BLaER1 (cell line): ENCODE data around the gene EEF2K.

Experiments
- H3K27ac ChIP-seq: shearing (Covaris generic); formaldehyde crosslinking; 2 replicates; pipeline ENCODE4 v1.8.1; 2022
- H3K27me3 ChIP-seq: shearing (Covaris generic); formaldehyde crosslinking; 2 replicates; pipeline ENCODE4 v1.8.1; 2022
- H3K36me3 ChIP-seq: shearing (Covaris generic); formaldehyde crosslinking; 2 replicates; pipeline ENCODE4 v1.8.1; 2022
- H3K4me1 ChIP-seq: shearing (Covaris generic); formaldehyde crosslinking; 2 replicates; pipeline ENCODE4 v1.8.1; 2022
- H3K4me2 ChIP-seq: shearing (Covaris generic); formaldehyde crosslinking; 2 replicates; pipeline ENCODE4 v1.8.1; 2022
- H3K4me3 ChIP-seq: shearing (Covaris generic); formaldehyde crosslinking; 2 replicates; pipeline ENCODE4 v1.8.1; 2022
- H3K9ac ChIP-seq: shearing (Covaris generic); formaldehyde crosslinking; 2 replicates; pipeline ENCODE4 v1.8.1; 2022
- H3K9me3 ChIP-seq: shearing (Covaris generic); formaldehyde crosslinking; 2 replicates; pipeline ENCODE4 v1.8.1; 2022
- H4K20me1 ChIP-seq: shearing (Covaris generic); formaldehyde crosslinking; 2 replicates; pipeline ENCODE4 v1.8.1; 2022
- Cebpa-rat ChIP-seq: shearing (Covaris generic); IDR thresholded peaks from 2 replicates; pipeline ENCODE4 v1.8.1; 2022

EEF2K gene

DNA sequence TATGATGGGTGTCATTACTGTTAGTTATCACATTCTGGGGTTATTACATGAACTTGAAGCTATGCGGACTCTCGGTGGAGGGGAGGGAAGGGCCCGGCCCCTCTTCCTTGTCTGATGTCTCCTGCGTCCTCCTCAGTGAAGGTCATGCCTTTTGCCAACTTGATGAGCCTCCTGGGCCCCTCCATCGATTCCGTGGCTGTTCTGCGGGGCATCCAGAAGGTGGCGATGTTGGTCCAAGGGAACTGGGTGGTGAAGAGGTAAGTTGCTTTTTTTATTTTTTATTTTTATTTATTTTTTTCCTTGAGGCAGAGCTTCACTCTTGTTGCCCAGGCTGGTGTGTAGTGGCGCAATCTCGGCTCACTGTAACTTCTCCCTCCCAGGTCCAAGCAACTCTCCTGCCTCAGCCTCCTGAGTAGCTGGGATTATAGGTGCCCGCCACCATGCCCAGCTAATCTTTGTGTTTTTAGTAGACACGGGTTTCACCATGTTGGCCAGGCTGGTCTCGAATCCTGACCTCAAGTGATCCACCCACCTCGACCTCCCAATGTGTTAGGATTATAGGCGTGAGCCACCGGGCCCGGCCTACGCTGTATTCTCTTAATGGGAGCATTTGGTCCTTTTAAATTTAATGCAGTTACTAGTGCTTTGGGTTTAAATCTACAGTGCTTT is 112.7 kb downstream of the EEF2K start:
- Histone ChIP-seq H3K4me1 (no peaks in the 10 kb centered on the region), H4K20me1 (peaks cover 77% of the 10 kb centered on the region), H3K36me3 (peaks cover 98% of the 10 kb centered on the region), H3K27me3 (no peaks in the 10 kb centered on the region), H3K4me2 (no peak overlapping the region), H3K9me3 (no peaks in the 10 kb centered on the region), H3K4me3 (no peak overlapping the region), H3K9ac (no peak overlapping the region), H3K27ac (no peak overlapping the region)
- TF ChIP-seq Cebpa-rat = no peak

DNA sequence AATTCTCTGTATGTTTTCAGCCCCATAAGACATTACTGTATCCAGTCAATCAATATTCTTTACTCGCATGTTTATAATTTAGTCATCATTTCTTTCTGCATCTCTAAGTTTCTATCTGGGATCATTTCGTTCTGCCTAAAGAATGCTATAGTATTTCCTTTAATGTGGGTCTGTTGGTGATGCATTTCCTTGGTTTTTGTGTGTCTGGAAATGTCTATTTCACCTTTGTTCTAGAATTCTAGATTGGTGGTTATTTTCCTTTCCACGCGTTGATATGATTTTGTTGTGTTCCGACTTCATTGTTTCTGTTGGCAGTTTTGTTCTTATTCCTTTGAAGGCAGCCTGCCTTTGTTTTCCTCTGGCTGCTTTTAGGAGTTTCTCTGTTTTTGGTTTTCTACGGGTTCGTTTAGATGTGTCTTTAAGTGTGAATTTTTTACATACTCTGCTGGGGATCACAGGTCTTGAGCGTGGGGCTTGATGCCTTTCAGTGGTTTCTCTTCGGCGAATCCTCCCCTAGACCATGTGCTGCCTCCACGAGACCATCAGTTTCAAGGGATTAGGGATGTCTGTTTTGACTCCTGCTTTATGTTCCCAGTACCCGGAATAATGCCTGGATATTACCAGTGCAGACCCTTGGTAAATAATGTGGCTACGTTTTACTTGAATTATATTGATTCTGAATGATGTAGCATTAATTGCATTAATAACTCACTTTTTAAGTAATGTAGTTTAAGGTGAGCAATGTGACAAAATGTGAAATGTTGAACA is 114.7 kb downstream of the EEF2K start:
- Histone ChIP-seq H3K9me3 (no peaks in the 10 kb centered on the region), H3K9ac (no peak overlapping the region), H3K4me1 (no peaks in the 10 kb centered on the region), H3K4me3 (no peak overlapping the region), H3K36me3 (peaks cover 98% of the 10 kb centered on the region), H3K27me3 (no peaks in the 10 kb centered on the region), H4K20me1 (peaks cover 80% of the 10 kb centered on the region), H3K4me2 (no peak overlapping the region), H3K27ac (no peak overlapping the region)
- no peak for TF ChIP-seq Cebpa-rat

DNA sequence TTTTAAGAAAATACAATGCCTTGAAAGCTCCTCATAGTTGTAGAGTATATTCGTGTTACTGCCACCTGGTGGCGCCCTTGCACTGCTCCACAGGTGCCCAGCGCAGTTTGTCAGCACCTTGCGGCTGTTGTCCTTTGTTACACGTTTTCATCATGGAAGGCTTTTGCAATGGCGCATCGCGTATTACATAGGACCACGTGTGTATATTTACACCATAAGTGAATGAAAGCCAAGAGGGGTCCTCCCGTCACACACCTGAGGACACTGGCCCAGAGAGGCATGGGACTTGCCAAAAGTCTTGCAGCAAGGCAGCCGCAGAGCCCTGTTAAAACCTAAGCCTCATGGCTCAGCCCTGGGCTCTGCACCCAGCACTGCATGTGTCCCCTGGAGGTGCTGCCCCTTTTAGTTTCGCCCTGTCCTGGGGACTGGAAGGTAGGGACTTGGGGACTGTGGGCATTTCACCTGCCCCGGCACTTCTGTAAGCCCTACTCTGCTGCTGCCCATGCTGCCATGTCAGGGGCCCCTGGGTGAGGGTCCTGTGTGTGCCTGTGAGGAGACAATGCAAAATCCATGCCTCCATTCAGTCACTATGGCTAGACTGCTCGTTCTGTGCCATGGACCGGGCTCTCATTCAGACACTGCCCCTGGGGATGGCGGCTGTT is 115.4 kb downstream of the EEF2K start:
- Histone ChIP-seq H3K9ac (no peak overlapping the region), H3K27me3 (no peaks in the 10 kb centered on the region), H4K20me1 (peaks cover 77% of the 10 kb centered on the region), H3K9me3 (no peaks in the 10 kb centered on the region), H3K4me2 (no peak overlapping the region), H3K36me3 (peaks cover 98% of the 10 kb centered on the region), H3K4me1 (no peaks in the 10 kb centered on the region), H3K4me3 (no peak overlapping the region), H3K27ac (no peak overlapping the region)
- TF ChIP-seq Cebpa-rat = no peak

DNA sequence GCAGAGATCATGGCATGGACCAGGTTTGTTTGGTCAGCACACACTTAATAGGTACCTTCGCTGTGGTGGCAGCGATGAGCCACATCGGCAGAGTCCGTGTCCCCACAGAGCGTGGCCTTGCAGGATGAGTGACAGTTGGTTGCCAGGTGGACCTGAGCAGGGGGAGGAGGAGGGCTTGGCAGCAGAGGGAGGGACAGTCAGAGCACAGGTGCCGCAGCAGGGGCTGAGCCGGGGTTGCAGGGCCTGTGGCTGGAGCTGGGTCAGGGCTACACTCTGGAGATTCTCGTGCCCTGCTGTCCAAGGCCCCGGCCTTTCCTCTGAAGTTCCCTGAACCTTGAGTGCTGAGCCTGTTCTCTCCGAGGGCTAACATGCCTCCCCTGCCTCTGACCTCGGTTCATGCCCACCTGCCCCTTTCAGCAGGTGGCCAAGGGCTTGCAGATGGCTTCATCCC is 116.0 kb downstream of the EEF2K start:
- Histone ChIP-seq H3K4me1 (no peaks in the 10 kb centered on the region), H3K9ac (no peak overlapping the region), H4K20me1 (peaks cover 81% of the 10 kb centered on the region), H3K27me3 (no peaks in the 10 kb centered on the region), H3K4me3 (no peak overlapping the region), H3K4me2 (no peak overlapping the region), H3K9me3 (no peaks in the 10 kb centered on the region), H3K36me3 (peaks cover 98% of the 10 kb centered on the region), H3K27ac (no peak overlapping the region)
- no peak for TF ChIP-seq Cebpa-rat

DNA sequence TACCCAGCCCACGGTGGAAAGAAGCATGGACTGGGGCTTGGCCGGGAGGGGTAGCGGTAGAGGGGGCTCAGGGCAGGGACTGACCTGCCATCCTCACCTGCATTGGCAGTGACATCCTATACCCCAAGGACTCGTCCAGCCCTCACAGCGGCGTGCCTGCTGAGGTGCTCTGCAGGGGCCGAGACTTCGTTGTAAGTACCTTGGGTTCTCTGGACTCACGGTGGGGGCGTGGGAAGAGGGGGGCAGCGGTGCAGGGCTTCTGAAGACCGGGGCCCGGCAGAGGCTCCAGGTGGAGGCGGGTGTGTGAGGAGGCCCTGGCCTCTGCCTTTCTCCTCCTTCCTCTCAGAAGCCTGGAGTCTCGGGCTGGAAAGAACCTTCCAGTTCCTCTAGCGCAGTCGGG is 116.7 kb downstream of the EEF2K start:
- Histone ChIP-seq H3K4me3 (no peak overlapping the region), H3K4me1 (no peaks in the 10 kb centered on the region), H3K9me3 (no peaks in the 10 kb centered on the region), H3K9ac (no peak overlapping the region), H4K20me1 (peaks cover 81% of the 10 kb centered on the region), H3K4me2 (no peak overlapping the region), H3K27me3 (no peaks in the 10 kb centered on the region), H3K27ac (no peak overlapping the region), H3K36me3 (peaks cover 98% of the 10 kb centered on the region)
- TF ChIP-seq Cebpa-rat = no peak

DNA sequence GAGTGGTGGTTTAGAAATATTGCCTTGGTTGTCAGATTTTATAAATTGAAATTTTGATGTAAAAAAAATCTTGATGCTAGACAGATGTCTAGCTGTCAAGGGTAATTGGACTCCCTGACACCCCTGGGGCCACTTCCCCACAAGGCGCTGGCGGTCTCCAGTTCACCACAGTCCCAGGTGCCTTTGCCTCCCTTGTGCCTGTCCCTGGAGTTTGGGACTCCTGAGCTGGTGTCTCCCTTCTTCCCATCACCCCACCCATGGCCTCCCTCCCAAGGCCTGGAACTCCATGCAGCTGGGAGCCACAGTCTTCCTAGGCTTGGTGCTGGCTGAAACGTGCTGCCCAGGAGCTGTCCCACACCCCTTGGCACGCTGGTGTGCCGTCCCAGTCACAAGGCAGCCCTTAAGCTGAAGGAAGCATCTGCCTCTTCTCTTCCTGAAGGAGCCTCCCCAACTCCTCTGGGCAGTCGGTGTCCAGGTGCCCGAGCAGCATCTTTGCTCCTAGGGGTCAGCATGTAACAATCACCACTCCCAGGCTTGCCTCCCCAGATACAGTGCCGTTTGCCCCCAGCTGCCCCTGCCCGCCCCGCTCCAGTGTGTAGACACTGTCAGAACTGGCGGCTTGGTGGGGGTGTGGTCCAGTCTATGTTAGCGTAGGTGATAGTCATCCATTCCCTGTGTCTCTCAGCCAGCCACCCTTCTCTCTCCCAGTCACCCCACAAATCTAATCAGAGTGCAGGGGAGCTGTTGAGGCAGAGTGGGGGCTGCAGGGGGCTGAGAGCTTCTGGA is 117.3 kb downstream of the EEF2K start:
- Histone ChIP-seq H3K4me3 (no peak overlapping the region), H3K36me3 (peaks cover 98% of the 10 kb centered on the region), H3K4me2 (no peak overlapping the region), H4K20me1 (peaks cover 81% of the 10 kb centered on the region), H3K27ac (no peak overlapping the region), H3K9ac (no peak overlapping the region), H3K4me1 (no peaks in the 10 kb centered on the region), H3K9me3 (no peaks in the 10 kb centered on the region), H3K27me3 (no peaks in the 10 kb centered on the region)
- TF ChIP-seq Cebpa-rat = no peak

DNA sequence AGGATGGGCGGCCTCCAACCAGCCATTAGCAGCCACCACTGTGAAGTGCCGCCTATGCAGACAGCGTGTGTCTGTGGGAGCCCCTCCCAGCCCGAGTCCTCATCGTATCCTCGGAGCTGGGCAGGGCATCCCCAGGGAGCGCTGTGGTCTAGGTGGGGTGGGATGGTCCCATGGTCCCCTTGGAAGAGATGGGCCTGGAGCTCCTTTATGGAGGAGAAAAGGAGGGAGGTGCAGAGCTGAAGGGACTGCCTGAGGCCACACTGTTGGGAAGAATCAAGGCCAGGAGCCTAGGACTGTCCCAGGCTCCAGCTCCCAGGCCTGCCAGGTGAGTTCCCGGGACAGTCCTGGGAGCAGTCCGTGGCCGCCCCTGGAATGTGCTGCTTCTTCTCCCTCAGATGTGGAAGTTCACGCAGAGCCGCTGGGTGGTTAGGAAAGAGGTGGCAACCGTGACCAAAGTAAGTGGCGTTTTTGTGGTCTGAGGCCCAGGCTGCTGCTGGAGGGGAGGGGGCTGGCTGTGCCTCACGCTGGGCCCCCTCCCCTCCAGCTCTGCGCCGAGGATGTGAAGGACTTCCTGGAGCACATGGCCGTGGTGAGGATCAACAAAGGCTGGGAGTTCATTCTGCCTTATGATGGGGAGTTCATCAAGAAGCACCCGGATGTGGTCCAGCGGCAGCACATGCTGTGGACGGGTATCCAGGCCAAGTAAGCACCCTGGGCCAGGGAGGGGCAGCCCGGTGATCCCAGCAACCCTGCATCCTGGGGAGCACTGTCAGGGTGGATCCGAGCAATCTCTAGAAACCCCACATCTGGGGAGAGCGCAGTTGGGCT is 118.1 kb downstream of the EEF2K start:
- H3K36me3 ChIP-seq = peaks cover 98% of the 10 kb centered on the region
- H3K4me2 ChIP-seq = no peak overlapping the region
- no peaks in the 10 kb centered on the region for H3K9me3 ChIP-seq
- peaks cover 81% of the 10 kb centered on the region for H4K20me1 ChIP-seq
- TF ChIP-seq Cebpa-rat = no peak
- no peak overlapping the region for H3K27ac ChIP-seq
- no peak overlapping the region for H3K9ac ChIP-seq
- no peaks in the 10 kb centered on the region for H3K27me3 ChIP-seq
- H3K4me1 ChIP-seq = no peaks in the 10 kb centered on the region
- H3K4me3 ChIP-seq = no peak overlapping the region

DNA sequence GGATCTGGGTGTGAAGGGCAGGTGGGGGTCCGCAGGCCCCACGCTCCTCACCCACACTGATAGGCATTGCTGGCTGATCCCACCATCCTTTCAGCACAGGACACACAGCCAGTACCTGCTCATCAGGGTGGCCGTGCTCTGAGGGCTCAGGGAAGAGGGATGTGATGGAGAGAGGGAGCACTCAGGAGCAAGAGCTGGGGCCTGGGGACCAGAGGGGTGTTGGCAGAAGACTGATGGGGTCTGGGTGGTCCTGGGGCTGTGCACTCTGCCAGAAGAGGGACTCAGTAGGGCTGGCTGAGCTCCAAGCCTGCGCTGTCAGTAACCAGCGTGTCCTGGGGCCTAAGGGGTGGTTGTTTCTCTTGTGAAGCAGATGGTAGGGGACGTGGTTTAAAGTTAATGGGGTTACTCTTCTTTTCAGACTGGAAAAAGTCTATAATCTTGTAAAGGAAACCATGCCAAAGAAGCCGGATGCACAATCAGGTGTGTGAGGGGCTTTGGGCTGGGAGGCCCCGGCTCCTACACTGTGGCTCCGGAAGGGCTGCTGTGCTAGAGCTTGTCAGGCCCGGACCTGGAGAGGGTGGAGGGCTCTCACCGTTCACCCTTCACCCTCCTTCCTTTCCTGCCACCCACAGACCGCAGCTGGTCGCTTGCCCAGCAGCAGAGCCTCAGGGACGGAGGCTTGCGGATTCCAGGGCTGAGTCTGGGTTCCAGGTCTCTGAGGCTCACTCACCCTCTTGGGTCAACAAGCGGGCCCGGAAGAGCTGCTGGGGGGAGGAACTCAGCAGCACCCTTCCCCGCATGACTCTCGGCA is 118.9 kb downstream of the EEF2K start:
- H3K4me3 ChIP-seq = no peak overlapping the region

More for the DNA sequence above, 118.9 kb downstream of the EEF2K start:
- H3K27me3 ChIP-seq = no peaks in the 10 kb centered on the region
- no peak overlapping the region for H3K9ac ChIP-seq
- H3K27ac ChIP-seq = no peak overlapping the region
- no peaks in the 10 kb centered on the region for H3K4me1 ChIP-seq
- H3K4me2 ChIP-seq = no peak overlapping the region
- H3K36me3 ChIP-seq = peaks cover 99% of the 10 kb centered on the region
- peaks cover 85% of the 10 kb centered on the region for H4K20me1 ChIP-seq
- no peaks in the 10 kb centered on the region for H3K9me3 ChIP-seq
- TF ChIP-seq Cebpa-rat = no peak
